ENCODE results near the gene GRHL3.
A peak's percentile ranks its signal among the peaks of the same experiment; 100 is the strongest.

GRHL3 gene

DNA sequence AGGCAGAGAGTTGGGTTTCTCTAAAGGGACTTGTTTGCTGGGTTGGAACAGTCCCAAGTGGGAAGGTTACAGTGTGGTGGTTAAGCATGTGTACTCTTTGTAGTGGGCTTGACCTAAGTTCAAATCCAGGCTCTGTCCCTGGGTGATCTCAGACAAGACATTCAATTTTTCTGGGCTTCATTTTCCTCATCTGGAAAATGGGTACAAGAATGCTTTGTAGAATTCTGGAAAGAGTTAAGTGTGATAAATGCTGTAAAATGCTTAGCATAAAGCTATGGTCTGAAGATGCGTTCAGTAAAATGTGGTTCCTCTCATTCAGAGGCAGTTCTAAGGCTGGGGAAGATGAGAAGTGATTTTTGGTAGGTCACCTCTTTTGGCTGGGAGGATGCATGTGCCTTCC, 805 bp downstream of the GRHL3 start:
- Histone ChIP-seq H3K9me3 (no peaks in the 10 kb centered on the region), H3K4me3 (ENCODE audit: low read depth, low read length) (no peak overlapping the region), H3K27me3 (peaks cover 36% of the 10 kb centered on the region), H3K4me1 (no peaks in the 10 kb centered on the region), H3K36me3 (no peaks in the 10 kb centered on the region)
- TF ChIP-seq, protein P1, sequence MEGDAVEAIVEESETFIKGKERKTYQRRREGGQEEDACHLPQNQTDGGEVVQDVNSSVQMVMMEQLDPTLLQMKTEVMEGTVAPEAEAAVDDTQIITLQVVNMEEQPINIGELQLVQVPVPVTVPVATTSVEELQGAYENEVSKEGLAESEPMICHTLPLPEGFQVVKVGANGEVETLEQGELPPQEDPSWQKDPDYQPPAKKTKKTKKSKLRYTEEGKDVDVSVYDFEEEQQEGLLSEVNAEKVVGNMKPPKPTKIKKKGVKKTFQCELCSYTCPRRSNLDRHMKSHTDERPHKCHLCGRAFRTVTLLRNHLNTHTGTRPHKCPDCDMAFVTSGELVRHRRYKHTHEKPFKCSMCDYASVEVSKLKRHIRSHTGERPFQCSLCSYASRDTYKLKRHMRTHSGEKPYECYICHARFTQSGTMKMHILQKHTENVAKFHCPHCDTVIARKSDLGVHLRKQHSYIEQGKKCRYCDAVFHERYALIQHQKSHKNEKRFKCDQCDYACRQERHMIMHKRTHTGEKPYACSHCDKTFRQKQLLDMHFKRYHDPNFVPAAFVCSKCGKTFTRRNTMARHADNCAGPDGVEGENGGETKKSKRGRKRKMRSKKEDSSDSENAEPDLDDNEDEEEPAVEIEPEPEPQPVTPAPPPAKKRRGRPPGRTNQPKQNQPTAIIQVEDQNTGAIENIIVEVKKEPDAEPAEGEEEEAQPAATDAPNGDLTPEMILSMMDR (IDR thresholded peaks at IDR 0.05; ENCODE audit: low read depth, low read length): no peak
- DNase-seq: no peak

DNA sequence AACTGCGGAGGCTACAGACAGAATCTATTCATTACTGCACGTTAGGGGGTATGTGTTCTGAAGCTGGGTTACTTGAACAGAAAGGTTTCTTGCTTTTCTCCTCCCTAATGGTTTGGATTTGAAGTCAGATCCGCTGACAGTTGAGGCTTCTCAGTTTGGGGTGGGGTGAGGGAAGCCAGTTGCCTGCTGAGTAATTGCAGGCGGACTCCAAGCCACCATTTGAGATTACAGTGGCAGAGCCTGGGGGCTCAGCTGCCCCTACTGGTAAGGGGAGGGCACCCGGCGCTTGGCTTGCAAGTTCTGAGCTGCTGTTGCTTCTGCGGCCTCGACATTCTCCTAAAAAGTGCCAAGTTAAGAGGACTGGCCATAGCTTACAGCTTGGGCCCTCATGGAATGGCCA, 2.0 kb downstream of the GRHL3 start:
- H3K27me3 ChIP-seq: peaks cover 36% of the 10 kb centered on the region
- H3K36me3 ChIP-seq: no peaks in the 10 kb centered on the region
- no peaks in the 10 kb centered on the region for H3K4me1 ChIP-seq
- no peak overlapping the region for H3K4me3 ChIP-seq (ENCODE audit: low read depth, low read length)
- no peaks in the 10 kb centered on the region for H3K9me3 ChIP-seq
- TF ChIP-seq, protein P1 (IDR thresholded peaks at IDR 0.05; ENCODE audit: low read depth, low read length): no peak
- DNase-seq: no peak

DNA sequence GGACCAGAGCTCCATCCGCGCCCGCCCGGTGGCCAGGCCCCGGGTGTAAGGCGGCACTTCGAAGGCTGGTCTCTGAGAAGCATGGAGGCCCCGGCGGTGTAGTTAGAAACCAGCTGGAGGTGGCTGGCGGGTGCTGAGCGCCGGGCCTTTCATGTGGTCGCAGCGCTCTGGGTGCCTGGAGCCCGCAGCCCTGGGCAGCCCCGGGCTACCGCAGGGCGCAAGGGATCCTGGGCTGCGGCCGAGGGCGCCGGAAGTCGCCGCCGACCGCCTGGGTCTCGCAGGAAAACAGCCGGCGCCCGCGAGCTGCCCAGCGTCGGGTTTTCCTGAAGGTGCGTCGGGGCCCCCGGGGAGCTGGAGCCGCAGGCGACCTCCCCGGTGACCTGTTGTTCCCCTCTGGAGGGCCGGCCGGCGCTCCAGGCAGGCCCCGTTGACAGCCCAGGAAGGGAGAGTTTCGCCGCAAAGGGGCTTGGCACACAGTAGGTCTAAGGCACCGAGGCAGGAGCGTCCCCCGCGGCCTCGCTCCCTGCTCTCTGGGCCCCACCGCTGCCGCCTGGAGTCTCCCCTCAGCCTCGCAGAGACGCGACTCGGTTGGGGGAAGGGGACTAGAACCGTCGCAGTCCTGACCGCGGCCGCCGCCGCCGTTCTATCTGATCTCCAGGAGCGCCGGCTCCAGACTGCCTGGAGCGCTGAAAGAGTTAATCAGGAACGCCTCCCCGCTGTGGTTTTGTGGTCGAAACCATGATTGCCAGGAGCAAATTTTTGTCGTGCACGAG, 2.7 kb downstream of the GRHL3 start:
- Histone ChIP-seq H3K4me3 (ENCODE audit: low read depth, low read length) (peak overlapping the region; percentile 32), H3K27me3 (peaks cover 36% of the 10 kb centered on the region), H3K4me1 (no peaks in the 10 kb centered on the region), H3K36me3 (no peaks in the 10 kb centered on the region), H3K9me3 (no peaks in the 10 kb centered on the region)
- DNase-seq: no peak
- TF ChIP-seq, protein P1 (IDR thresholded peaks at IDR 0.05; ENCODE audit: low read depth, low read length): no peak

DNA sequence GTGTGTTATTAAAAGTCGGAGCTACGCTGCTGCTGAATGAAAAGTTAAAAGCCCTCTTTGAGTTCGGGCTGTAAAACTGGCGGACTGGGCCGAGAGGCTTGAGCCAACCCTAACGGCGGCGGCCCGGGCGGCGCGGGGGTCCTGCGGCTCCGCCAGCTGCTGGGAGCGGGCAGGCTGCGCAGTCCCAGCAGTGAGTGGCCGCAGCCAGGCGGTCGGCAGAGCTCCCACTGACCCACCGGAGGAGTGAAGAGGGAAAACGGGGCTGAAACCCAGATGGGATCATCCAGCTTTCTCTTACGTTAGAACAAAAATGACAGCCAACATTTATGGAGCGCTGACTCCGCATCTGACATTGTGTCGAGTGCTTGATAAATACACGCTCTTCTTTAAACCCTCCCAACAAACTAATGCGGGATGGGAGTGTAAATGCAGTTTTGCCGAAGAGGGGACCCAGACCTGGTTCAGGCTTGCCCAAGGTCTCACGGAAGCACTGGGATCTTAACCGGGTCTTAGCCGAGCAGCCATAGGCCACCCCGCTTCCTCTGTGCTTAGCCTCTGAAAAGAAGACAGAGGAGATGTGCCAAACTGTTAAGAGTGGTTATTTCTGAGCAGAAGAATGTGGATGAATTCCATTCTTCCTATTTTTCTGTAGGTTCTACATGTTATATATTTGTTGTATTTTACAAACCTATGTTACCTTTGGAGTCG, 3.5 kb downstream of the GRHL3 start:
- no peaks in the 10 kb centered on the region for H3K4me1 ChIP-seq
- TF ChIP-seq, protein P1 (IDR thresholded peaks at IDR 0.05; ENCODE audit: low read depth, low read length): no peak
- no peak overlapping the region; the same call in 1 of the 2 replicates for H3K4me3 ChIP-seq (ENCODE audit: low read depth, low read length)
- no peaks in the 10 kb centered on the region for H3K9me3 ChIP-seq
- no peaks in the 10 kb centered on the region for H3K36me3 ChIP-seq
- DNase-seq: no peak
- peaks cover 36% of the 10 kb centered on the region for H3K27me3 ChIP-seq

DNA sequence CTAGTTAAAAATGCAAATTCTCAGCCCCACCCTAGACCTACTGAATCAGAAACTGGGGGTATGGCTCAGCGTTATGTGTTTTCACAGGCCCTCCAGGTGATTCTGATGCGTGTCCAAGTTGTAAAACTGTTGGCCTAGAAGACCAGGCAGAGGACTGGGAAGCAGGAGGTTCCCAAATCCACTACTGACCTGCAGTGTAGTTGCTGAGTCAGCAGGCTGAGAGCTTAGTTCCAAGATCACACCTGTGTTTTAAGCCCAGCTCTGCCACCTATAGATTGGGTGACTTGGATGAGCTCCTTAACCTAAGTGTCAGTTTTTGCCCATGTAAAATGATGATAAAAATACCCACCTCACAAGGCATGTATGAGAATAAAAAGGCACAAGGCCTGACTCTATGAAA, 4.1 kb downstream of the GRHL3 start:
- no peak for DNase-seq
- peaks cover 36% of the 10 kb centered on the region for H3K27me3 ChIP-seq
- no peaks in the 10 kb centered on the region for H3K9me3 ChIP-seq
- H3K4me3 ChIP-seq (ENCODE audit: low read depth, low read length): no peak overlapping the region
- no peaks in the 10 kb centered on the region for H3K36me3 ChIP-seq
- no peaks in the 10 kb centered on the region for H3K4me1 ChIP-seq
- TF ChIP-seq, protein P1 (IDR thresholded peaks at IDR 0.05; ENCODE audit: low read depth, low read length): no peak

DNA sequence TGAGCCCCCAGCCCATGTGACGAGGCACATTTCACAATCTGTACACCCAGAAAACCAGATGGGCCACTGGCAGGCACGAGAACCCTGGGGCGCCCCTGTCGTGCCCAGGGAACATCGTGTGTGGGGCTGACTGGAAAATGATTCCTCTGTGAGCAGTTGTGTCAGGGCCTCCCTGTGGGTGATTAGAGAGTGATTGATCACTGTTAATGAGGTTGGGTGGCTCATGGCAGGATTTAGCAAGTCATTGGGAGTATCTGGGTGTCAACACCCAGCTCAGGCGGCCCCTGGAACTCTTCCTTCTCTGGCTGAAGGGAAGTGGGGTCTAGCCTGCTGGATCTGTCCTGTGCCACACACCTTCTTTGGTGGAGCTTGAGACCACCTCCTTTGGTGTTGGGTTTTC, 5.7 kb downstream of the GRHL3 start:
- H3K36me3 ChIP-seq: no peaks in the 10 kb centered on the region
- no peak for DNase-seq
- no peaks in the 10 kb centered on the region for H3K4me1 ChIP-seq
- peaks cover 26% of the 10 kb centered on the region for H3K27me3 ChIP-seq
- TF ChIP-seq, protein P1 (IDR thresholded peaks at IDR 0.05; ENCODE audit: low read depth, low read length): no peak
- no peak overlapping the region for H3K4me3 ChIP-seq (ENCODE audit: low read depth, low read length)
- H3K9me3 ChIP-seq: no peaks in the 10 kb centered on the region

All from BE2C (cell line).